GM19023 (cell line): ENCODE measurements around the gene ZNF234.
A peak's percentile ranks its signal among the peaks of the same experiment; 100 is the strongest.
"Not testable (repeated sequence)": the region's sequence is repeated elsewhere in the genome, so short reads cannot be mapped to it uniquely, and the experiment has no call there.

Experiments used
- ATAC-seq: cut with Tn5 transposase; IDR thresholded peaks from one replicate; pipeline ENCODE4 v1.9.1; 2021; ENCODE audit warnings: mild to moderate bottlenecking, moderate library complexity; ENCODE audit not compliant: unreplicated experiment

The ZNF234 gene

GRCh38 chr19:44141191-44142058 is at the start of gene ZNF234:
Gene ZNF234 (plus strand): TSS chr19:44141554. CDS start chr19:44144633, 3,079 bp downstream.
- ATAC-seq = peak; percentile 77

- ATAC-seq = no peak
Observed at GRCh38 chr19:44092108-44092507, 49.2 kb upstream of the ZNF234 start.

GRCh38 chr19:44093931-44094765 is 47.2 kb upstream of the ZNF234 start, which contains the start of gene ZNF224:
Gene ZNF224 (plus strand): TSS chr19:44094361. CDS start chr19:44097874, 3,513 bp downstream.
- peak; percentile 81 for ATAC-seq

- ATAC-seq = no peak
Observed at GRCh38 chr19:44107751-44108150, 33.6 kb upstream of the ZNF234 start.

- no peak for ATAC-seq
Observed at GRCh38 chr19:44109458-44109857, 31.9 kb upstream of the ZNF234 start.

GRCh38 chr19:44111910-44112463 is 29.4 kb upstream of the ZNF234 start:
- ATAC-seq = no peak

GRCh38 chr19:44112802-44113137 is 28.6 kb upstream of the ZNF234 start:
- ATAC-seq = no peak

GRCh38 chr19:44113138-44113783 is 28.1 kb upstream of the ZNF234 start, which contains the start of gene ZNF225:
Gene ZNF225 (plus strand): TSS chr19:44113399. CDS start chr19:44115828, 2,429 bp downstream.
- ATAC-seq = peak; percentile 95

GRCh38 chr19:44113784-44114390 is 27.5 kb upstream of the ZNF234 start:
- ATAC-seq = peak; percentile 5

GRCh38 chr19:44121162-44121561 is 20.2 kb upstream of the ZNF234 start:
- ATAC-seq = not testable (repeated sequence)

GRCh38 chr19:44131955-44132354 is 9.4 kb upstream of the ZNF234 start:
- no peak for ATAC-seq

GRCh38 chr19:44142059-44142433 is 692 bp downstream of the ZNF234 start:
- ATAC-seq = peak; percentile 23

- no peak for ATAC-seq
Observed at GRCh38 chr19:44149776-44150175, 8.4 kb downstream of the ZNF234 start.

- no peak for ATAC-seq
Observed at GRCh38 chr19:44151491-44151890, 10.1 kb downstream of the ZNF234 start.

- no peak for ATAC-seq
Observed at GRCh38 chr19:44156475-44156874, 15.1 kb downstream of the ZNF234 start.

GRCh38 chr19:44163789-44164188 is 22.4 kb downstream of the ZNF234 start:
- ATAC-seq = no peak

GRCh38 chr19:44164327-44164672 is 22.9 kb downstream of the ZNF234 start:
- ATAC-seq = peak; percentile 6

- peak; percentile 77 for ATAC-seq
Observed at GRCh38 chr19:44164673-44165512, 23.5 kb downstream of the ZNF234 start, which contains the start of gene ZNF226. Gene ZNF226 (plus strand): TSS chr19:44165100. CDS start chr19:44170081, 4,981 bp downstream.

- not testable (repeated sequence) for ATAC-seq
Observed at GRCh38 chr19:44170660-44171059, 29.3 kb downstream of the ZNF234 start.
